ENCODE data around the gene NRDC.

The NRDC gene

GRCh38 chr1:51859333-51859732, 19.2 kb downstream of the NRDC start:
- Histone ChIP-seq H4K8ac (ENCODE audit: low read depth, low read length) (no peak overlapping the region), H3K23ac (ENCODE audit: low read depth, low read length, poor library complexity) (no peak overlapping the region)
- WGBS, 2 donors (ENCODE audit: extremely low coverage in 2 of 2, insufficient read length in 2 of 2, insufficient replicate concordance in 1 of 2): no CpG with 5 or more reads among the region's 2 CpGs

GRCh38 chr1:51858892-51859291, 19.6 kb downstream of the NRDC start:
- Histone ChIP-seq H4K8ac (ENCODE audit: low read depth, low read length) (no peak overlapping the region), H3K4me3 (ENCODE audit: low read length in 2 of 2) (no peak overlapping the region), H3K9ac (ENCODE audit: low read depth, low read length, poor library complexity) (no peak overlapping the region), H2AFZ (ENCODE audit: low read length) (no peak overlapping the region), H3K4ac (ENCODE audit: low read length) (no peak overlapping the region), H2BK120ac (ENCODE audit: low read depth, low read length) (no peak overlapping the region), H3K36me3 (replicated peaks in 1 of 2; ENCODE audit: control insufficient read depth in 2 of 2, insufficient read depth in 2 of 2, low read length in 2 of 2) (peaks cover 0 to 26% of the 10 kb centered on the region in 2 donors), H3K14ac (ENCODE audit: low read length) (no peak overlapping the region), H3K4me2 (ENCODE audit: insufficient read depth, low read length, poor library complexity, severe bottlenecking) (no peak overlapping the region), H3K27me3 (ENCODE audit: control insufficient read depth in 3 of 3, insufficient read depth in 3 of 3, low read depth in 1 of 3, low read length in 3 of 3) (no peaks in the 10 kb centered on the region), H2BK15ac (ENCODE audit: low read length) (no peak overlapping the region), H3K23ac (ENCODE audit: low read depth, low read length, poor library complexity) (no peak overlapping the region), H3K9me3 (replicated peaks in 1 of 2; ENCODE audit: control insufficient read depth in 2 of 2, insufficient read depth in 1 of 2, low read depth in 1 of 2, low read length in 2 of 2) (no peaks in the 10 kb centered on the region), H3K79me1 (ENCODE audit: low read depth, low read length) (peaks cover 2% of the 10 kb centered on the region), H3K27ac (replicated peaks; ENCODE audit: low read length) (no peak overlapping the region), H2BK12ac (ENCODE audit: low read length) (no peak overlapping the region), H2BK5ac (ENCODE audit: low read length) (no peak overlapping the region), H3K4me1 (ENCODE audit: control insufficient read depth in 2 of 2, insufficient read depth in 1 of 2, low read depth in 1 of 2, low read length in 2 of 2) (no peaks in the 10 kb centered on the region), H2AK5ac (ENCODE audit: low read depth, low read length) (no peak overlapping the region), H3K18ac (ENCODE audit: low read length) (no peak overlapping the region), H4K91ac (ENCODE audit: low read depth, low read length, poor library complexity) (no peak overlapping the region)
- WGBS, 2 donors (ENCODE audit: extremely low coverage in 2 of 2, insufficient read length in 2 of 2, insufficient replicate concordance in 1 of 2): no CpG with 5 or more reads among the region's 1 CpG
- no peak for DNase-seq (ENCODE audit: low spot score)

More at GRCh38 chr1:51859333-51859732, 19.2 kb downstream of the NRDC start:
- no peak for DNase-seq (ENCODE audit: low spot score)
- Histone ChIP-seq H2AFZ (ENCODE audit: low read length) (no peak overlapping the region), H3K27ac (replicated peaks; ENCODE audit: low read length) (no peak overlapping the region), H3K9ac (ENCODE audit: low read depth, low read length, poor library complexity) (no peak overlapping the region), H3K36me3 (replicated peaks in 1 of 2; ENCODE audit: control insufficient read depth in 2 of 2, insufficient read depth in 2 of 2, low read length in 2 of 2) (peaks cover 0 to 30% of the 10 kb centered on the region in 2 donors), H3K4me1 (ENCODE audit: control insufficient read depth in 2 of 2, insufficient read depth in 1 of 2, low read depth in 1 of 2, low read length in 2 of 2) (no peaks in the 10 kb centered on the region), H3K79me1 (ENCODE audit: low read depth, low read length) (peaks cover 2% of the 10 kb centered on the region), H2BK5ac (ENCODE audit: low read length) (no peak overlapping the region), H2AK5ac (ENCODE audit: low read depth, low read length) (no peak overlapping the region), H3K18ac (ENCODE audit: low read length) (no peak overlapping the region), H2BK15ac (ENCODE audit: low read length) (no peak overlapping the region), H3K9me3 (replicated peaks in 1 of 2; ENCODE audit: control insufficient read depth in 2 of 2, insufficient read depth in 1 of 2, low read depth in 1 of 2, low read length in 2 of 2) (no peaks in the 10 kb centered on the region), H4K91ac (ENCODE audit: low read depth, low read length, poor library complexity) (no peak overlapping the region), H2BK120ac (ENCODE audit: low read depth, low read length) (no peak overlapping the region), H3K4me2 (ENCODE audit: insufficient read depth, low read length, poor library complexity, severe bottlenecking) (no peak overlapping the region), H2BK12ac (ENCODE audit: low read length) (no peak overlapping the region), H3K4me3 (ENCODE audit: low read length in 2 of 2) (no peak overlapping the region), H3K4ac (ENCODE audit: low read length) (no peak overlapping the region), H3K14ac (ENCODE audit: low read length) (no peak overlapping the region), H3K27me3 (ENCODE audit: control insufficient read depth in 3 of 3, insufficient read depth in 3 of 3, low read depth in 1 of 3, low read length in 3 of 3) (no peaks in the 10 kb centered on the region)

- Histone ChIP-seq H3K79me1 (ENCODE audit: low read depth, low read length) (peaks cover 2% of the 10 kb centered on the region), H2AFZ (ENCODE audit: low read length) (no peak overlapping the region), H3K23ac (ENCODE audit: low read depth, low read length, poor library complexity) (no peak overlapping the region), H3K9ac (ENCODE audit: low read depth, low read length, poor library complexity) (no peak overlapping the region), H2BK120ac (ENCODE audit: low read depth, low read length) (no peak overlapping the region), H3K18ac (ENCODE audit: low read length) (no peak overlapping the region), H2BK5ac (ENCODE audit: low read length) (no peak overlapping the region), H4K8ac (ENCODE audit: low read depth, low read length) (no peak overlapping the region), H3K36me3 (replicated peaks in 1 of 2; ENCODE audit: control insufficient read depth in 2 of 2, insufficient read depth in 2 of 2, low read length in 2 of 2) (peaks cover 0 to 16% of the 10 kb centered on the region in 2 donors), H2BK12ac (ENCODE audit: low read length) (no peak overlapping the region), H4K91ac (ENCODE audit: low read depth, low read length, poor library complexity) (no peak overlapping the region), H3K4ac (ENCODE audit: low read length) (no peak overlapping the region), H3K27me3 (ENCODE audit: control insufficient read depth in 3 of 3, insufficient read depth in 3 of 3, low read depth in 1 of 3, low read length in 3 of 3) (no peaks in the 10 kb centered on the region), H2BK15ac (ENCODE audit: low read length) (no peak overlapping the region), H3K27ac (replicated peaks; ENCODE audit: low read length) (no peak overlapping the region), H3K14ac (ENCODE audit: low read length) (no peak overlapping the region), H3K4me3 (ENCODE audit: low read length in 2 of 2) (no peak overlapping the region), H2AK5ac (ENCODE audit: low read depth, low read length) (no peak overlapping the region), H3K9me3 (replicated peaks in 1 of 2; ENCODE audit: control insufficient read depth in 2 of 2, insufficient read depth in 1 of 2, low read depth in 1 of 2, low read length in 2 of 2) (no peaks in the 10 kb centered on the region), H3K4me2 (ENCODE audit: insufficient read depth, low read length, poor library complexity, severe bottlenecking) (no peak overlapping the region), H3K4me1 (ENCODE audit: control insufficient read depth in 2 of 2, insufficient read depth in 1 of 2, low read depth in 1 of 2, low read length in 2 of 2) (no peaks in the 10 kb centered on the region)
- DNase-seq (ENCODE audit: low spot score): no peak
Observed at GRCh38 chr1:51856745-51857144, 21.8 kb downstream of the NRDC start.

GRCh38 chr1:51855624-51856023, 22.9 kb downstream of the NRDC start:
- Histone ChIP-seq H3K4me2 (ENCODE audit: insufficient read depth, low read length, poor library complexity, severe bottlenecking) (no peak overlapping the region), H2AFZ (ENCODE audit: low read length) (no peak overlapping the region), H3K4me3 (ENCODE audit: low read length in 2 of 2) (no peak overlapping the region), H3K4me1 (ENCODE audit: control insufficient read depth in 2 of 2, insufficient read depth in 1 of 2, low read depth in 1 of 2, low read length in 2 of 2) (no peaks in the 10 kb centered on the region), H3K9me3 (replicated peaks in 1 of 2; ENCODE audit: control insufficient read depth in 2 of 2, insufficient read depth in 1 of 2, low read depth in 1 of 2, low read length in 2 of 2) (no peaks in the 10 kb centered on the region), H3K27ac (replicated peaks; ENCODE audit: low read length) (no peak overlapping the region), H3K9ac (ENCODE audit: low read depth, low read length, poor library complexity) (no peak overlapping the region), H2BK5ac (ENCODE audit: low read length) (no peak overlapping the region), H3K36me3 (replicated peaks in 1 of 2; ENCODE audit: control insufficient read depth in 2 of 2, insufficient read depth in 2 of 2, low read length in 2 of 2) (peaks cover 0 to 15% of the 10 kb centered on the region in 2 donors), H4K8ac (ENCODE audit: low read depth, low read length) (no peak overlapping the region), H3K27me3 (ENCODE audit: control insufficient read depth in 3 of 3, insufficient read depth in 3 of 3, low read depth in 1 of 3, low read length in 3 of 3) (no peaks in the 10 kb centered on the region), H2AK5ac (ENCODE audit: low read depth, low read length) (no peak overlapping the region), H3K4ac (ENCODE audit: low read length) (no peak overlapping the region), H3K23ac (ENCODE audit: low read depth, low read length, poor library complexity) (no peak overlapping the region), H3K18ac (ENCODE audit: low read length) (no peak overlapping the region), H2BK120ac (ENCODE audit: low read depth, low read length) (no peak overlapping the region), H3K79me1 (ENCODE audit: low read depth, low read length) (peaks cover 2% of the 10 kb centered on the region), H4K91ac (ENCODE audit: low read depth, low read length, poor library complexity) (no peak overlapping the region), H2BK15ac (ENCODE audit: low read length) (no peak overlapping the region), H3K14ac (ENCODE audit: low read length) (no peak overlapping the region), H2BK12ac (ENCODE audit: low read length) (no peak overlapping the region)
- no CpG with 5 or more reads among the region's 3 CpGs for WGBS, 2 donors (ENCODE audit: extremely low coverage in 2 of 2, insufficient read length in 2 of 2, insufficient replicate concordance in 1 of 2)
- no peak for DNase-seq (ENCODE audit: low spot score)

All from neuronal stem cell (in vitro differentiated cells).